MM.1S (cell line): ENCODE results near the gene ANKRD6.

Experiments
- CTCF ChIP-seq: fragments of 300-600 bp; sonication (generic); IDR thresholded peaks from 2 replicates; pipeline ENCODE4 v1.5.1; 2016; ENCODE audit warnings: antibody characterized with exemption, low read length, mixed read lengths
- EZH2 ChIP-seq: fragments of 300-600 bp; sonication (generic); optimal IDR thresholded peaks from 2 replicates; pipeline ENCODE3; 2017; ENCODE audit warnings: low read depth, mild to moderate bottlenecking, antibody characterized with exemption, low read length, mixed read lengths
- EZH2phosphoT487 ChIP-seq: fragments of 300-600 bp; sonication (generic); IDR thresholded peaks from 2 replicates; pipeline ENCODE4 v1.6.1; 2018; ENCODE audit warnings: antibody characterized with exemption, low read length

GRCh38 chr6:89559487-89559886, 126.5 kb downstream of the ANKRD6 start:
- no peak for TF ChIP-seq CTCF
- no peak for TF ChIP-seq EZH2phosphoT487
- TF ChIP-seq EZH2 = no peak
